PC-9 (cell line): Measurements from ENCODE around the gene SHISA7.

ENCODE experiments used
- EZH2 ChIP-seq: fragments of 200-600 bp; sonication (generic); IDR thresholded peaks from 2 replicates; pipeline ENCODE4 v1.8.0; 2017; ENCODE audit warnings: antibody characterized with exemption, low read depth
- TF ChIP-seq, protein P1 (sequence below): fragments of 200-600 bp; sonication (generic); conservative IDR thresholded peaks from 2 replicates; pipeline ENCODE4 v1.6.1; 2017; ENCODE audit warnings: mixed run types, antibody characterized with exemption, mild to moderate bottlenecking, moderate library complexity

DNA sequence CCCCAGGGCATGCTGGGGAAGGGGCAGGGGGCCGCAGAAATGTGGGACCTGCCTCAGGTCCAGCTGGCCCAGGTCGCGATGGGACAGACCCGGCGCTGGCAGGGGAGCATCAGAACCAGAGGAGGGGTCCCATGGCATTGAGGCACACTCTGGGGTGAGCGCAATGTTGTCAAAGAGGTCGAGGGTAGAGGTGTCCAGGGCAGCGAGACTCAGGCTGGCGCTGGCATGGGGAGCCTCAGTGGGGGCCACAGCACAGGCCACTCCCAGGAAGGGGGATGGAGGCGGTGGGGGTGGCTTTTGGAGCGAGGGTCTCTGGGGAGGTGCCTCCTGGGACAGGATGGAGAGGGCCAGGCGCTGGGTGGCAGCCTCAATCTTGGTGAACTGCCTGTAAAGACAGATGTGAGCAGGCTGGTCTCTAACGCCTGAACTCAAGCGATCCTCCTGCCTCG lies 20.5 kb upstream of the SHISA7 start:
- TF ChIP-seq, protein P1, sequence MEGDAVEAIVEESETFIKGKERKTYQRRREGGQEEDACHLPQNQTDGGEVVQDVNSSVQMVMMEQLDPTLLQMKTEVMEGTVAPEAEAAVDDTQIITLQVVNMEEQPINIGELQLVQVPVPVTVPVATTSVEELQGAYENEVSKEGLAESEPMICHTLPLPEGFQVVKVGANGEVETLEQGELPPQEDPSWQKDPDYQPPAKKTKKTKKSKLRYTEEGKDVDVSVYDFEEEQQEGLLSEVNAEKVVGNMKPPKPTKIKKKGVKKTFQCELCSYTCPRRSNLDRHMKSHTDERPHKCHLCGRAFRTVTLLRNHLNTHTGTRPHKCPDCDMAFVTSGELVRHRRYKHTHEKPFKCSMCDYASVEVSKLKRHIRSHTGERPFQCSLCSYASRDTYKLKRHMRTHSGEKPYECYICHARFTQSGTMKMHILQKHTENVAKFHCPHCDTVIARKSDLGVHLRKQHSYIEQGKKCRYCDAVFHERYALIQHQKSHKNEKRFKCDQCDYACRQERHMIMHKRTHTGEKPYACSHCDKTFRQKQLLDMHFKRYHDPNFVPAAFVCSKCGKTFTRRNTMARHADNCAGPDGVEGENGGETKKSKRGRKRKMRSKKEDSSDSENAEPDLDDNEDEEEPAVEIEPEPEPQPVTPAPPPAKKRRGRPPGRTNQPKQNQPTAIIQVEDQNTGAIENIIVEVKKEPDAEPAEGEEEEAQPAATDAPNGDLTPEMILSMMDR, result no peak
- no peak for TF ChIP-seq EZH2
